ENCODE data around the gene EEF2KMT.
A peak's percentile ranks its signal among the peaks of the same experiment; 100 is the strongest.
"Not testable (repeated sequence)": the region's sequence is repeated elsewhere in the genome, so short reads cannot be mapped to it uniquely, and the experiment has no call there.

The EEF2KMT gene

DNA sequence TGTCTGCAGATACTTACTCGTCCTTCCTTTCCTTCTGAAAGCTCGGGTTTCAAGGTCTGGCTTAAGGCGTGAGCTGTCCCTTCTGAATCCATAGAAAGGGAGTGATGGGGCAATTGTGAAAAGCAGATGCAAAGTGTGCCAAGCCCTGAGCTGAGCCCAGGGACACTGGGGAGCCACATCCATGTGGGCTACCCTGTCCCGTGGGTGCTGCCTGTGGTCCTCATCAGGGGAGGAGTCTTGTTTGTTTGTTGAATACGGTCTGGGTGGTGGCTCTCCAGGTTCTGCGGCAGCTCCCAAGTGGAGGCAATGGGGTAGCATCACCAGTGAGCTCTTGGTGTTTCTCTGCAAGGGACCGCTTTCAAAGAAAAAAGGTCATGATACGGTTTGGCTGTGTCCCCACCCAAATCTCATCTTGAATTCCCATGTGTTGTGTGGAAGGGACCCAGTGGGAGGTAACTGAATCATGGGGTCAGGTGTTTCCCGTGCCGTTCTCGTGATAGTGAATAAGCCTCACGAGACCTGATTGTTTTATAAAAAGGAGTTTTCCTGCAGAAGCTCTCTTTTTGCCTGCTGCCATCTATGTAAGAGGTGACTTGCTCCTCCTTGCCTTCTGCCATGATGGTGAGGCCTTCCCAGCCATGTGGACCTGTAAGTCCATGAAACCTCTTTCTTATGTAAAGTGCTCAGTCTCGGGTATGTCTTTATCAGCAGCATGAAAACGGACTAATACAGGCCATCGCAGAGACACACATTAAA, 27.0 kb downstream of the EEF2KMT start:
- no peak for DNase-seq

DNA sequence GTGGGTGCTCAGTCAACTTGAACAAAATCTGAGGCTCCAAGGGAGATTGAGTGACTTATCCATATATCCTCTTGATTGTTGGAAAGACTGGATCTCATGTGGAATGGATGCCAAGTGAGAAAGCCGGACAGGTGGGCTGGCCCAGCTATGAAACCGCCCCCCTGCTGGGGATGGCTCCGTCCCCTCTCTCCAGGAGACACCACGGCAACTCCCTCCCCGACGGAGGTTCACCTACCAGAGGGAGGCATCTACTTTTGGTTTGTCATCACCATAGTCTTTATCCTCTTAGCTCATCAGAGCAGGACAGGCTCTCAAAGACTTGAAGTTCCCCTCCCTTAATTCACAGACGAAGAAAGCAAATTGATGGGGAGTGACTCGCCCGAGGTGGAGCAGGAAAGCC, 27.7 kb downstream of the EEF2KMT start:
- DNase-seq, result no peak

DNA sequence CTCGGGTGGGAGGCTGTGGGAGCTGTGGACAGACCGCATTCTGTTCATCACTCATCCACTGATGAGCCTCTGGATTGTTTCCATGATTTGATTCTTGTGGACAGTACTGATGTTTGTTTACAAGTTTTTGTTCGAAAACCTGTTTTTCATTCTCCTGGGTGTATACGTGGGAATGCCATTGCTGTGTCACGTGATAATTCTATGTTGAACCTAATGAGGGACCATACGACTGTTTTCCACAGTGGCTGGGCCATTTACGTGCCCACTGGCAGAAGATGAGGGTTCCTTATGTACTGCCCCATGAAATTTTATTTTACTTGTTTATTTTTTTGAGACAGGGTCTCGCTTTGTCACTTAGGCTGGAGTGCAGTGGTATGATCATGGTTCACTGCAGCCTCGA, 28.5 kb downstream of the EEF2KMT start:
- DNase-seq, result no peak

DNA sequence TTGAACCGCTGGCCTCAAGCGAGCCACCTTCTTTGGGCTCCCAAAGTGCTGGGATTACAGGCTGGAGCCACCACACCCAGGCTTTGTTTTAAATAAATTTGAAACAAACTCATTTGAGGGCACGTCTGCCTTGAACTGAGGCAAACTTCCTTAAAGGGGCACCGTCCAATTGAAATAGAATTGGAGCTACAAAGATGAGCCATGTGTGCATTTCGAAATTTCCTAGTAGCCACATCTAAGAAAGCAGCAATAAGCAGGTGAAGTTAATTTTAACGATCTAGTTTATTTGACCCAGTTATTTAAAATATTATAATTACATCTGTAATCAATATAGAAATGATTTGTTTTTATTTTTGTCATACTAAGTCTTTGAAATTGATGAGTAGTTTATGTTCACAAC, 31.1 kb downstream of the EEF2KMT start:
- no peak for DNase-seq

DNA sequence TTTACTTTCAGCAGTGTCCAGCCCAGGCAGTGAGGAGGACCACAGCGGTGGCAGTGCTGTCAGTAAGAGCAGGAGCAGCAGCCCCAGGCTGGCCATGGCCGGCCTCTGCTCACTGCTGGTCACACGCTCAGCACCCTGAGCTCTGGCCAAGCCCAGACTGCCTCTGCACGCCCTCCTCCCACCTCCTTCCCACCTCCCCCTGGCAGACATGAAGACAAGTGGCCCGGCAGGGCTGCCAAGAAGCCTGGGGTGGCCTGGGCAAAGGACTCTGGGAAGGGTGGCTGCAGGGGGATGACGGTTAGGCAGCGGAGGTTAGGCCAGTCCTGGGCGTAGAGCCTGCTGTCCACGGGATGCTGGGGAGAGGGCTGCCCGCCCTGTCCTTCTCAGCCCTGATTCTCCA, 31.8 kb downstream of the EEF2KMT start, which contains the start of gene C16orf89:
Gene C16orf89, minus strand, starts transcription at position 144 of the 400 bp plus-strand sequence. Its CDS starts 48 bp downstream, at position 96.
- no peak for DNase-seq

DNA sequence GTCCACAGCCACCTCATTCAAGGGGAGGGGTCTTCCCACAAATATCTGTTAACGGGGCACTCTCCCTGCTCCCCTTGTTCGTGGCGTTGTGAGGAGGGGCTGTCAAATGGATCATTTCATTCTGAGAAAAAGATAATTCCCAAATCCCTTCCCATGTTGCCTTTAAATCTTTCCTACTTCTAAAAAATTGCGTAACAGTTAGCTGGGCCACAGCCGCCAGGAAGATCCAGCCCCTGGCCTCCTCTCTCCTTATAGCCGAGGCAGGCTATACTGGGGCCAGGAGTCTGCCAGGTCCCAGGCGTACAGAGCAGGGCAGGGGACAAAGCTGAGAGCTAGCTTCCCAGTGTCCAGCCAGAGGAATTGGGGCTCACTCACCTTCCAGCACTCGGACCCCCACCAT, 32.3 kb downstream of the EEF2KMT start:
- no peak for DNase-seq

DNA sequence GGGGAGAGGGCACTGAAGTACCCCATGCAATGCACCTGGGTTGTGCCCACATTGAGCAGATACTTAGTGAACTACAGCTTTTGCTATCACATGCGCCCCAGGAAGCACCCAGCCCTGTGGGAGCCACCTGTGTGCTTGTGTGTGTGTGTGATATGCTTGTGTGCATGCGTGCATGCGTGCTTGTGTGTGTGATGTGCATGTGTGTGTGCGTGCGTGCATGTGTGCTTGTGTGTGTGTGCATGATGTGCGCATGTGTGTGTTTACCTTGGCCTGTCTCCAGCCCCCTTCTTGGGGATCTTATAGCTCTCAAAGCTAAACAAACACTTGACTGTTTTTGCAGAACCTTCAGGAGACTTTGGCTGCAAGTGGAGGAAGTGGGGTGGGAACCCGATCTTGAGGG, 32.7 kb downstream of the EEF2KMT start:
- DNase-seq, result no peak

DNA sequence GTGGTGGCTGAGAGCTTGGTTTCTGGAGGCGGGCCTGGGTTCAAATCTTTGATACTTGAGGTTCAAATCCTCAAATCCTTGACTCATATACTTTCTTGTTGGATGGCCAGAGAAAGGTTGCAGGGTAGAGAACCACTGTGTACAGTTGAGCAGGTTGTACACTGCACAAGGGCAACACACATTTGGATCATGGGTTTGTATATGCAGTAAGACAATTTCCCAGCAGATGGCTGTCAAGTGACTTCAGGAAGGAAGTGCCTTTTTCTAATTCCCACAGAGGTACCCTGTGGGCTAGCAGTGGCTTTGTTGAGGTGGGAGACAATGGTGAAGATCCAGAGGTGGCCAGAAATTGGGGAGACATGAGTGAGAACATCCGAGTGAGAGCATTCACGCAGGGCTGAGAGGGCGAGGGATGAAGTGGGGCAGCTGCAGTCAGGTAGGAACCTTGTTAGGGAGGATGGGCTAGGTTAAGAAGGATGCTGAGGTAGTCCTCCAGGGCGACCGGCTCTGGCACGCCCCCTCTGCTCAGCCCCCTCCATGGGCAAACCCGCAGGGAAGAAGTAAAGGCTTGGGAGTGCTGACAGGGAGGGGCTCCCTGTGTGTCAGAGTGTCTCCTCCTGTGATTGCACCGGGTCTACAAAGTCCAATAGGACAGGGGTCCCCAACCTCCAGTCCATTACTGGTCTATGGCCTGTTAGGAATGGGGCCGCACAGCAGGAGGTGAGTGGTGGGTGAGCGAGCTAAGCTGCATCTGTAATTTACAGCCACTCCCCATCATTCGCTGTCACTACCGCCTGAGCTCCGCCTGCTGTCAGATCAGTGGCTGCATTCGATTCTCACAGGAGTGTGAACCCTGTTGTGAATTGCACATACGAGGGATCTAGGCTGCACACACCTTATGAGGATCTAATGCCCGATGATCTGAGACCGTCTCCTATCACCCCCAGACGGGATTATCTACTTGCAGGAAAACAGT, 34.5 kb downstream of the EEF2KMT start:
- no peak for DNase-seq

DNA sequence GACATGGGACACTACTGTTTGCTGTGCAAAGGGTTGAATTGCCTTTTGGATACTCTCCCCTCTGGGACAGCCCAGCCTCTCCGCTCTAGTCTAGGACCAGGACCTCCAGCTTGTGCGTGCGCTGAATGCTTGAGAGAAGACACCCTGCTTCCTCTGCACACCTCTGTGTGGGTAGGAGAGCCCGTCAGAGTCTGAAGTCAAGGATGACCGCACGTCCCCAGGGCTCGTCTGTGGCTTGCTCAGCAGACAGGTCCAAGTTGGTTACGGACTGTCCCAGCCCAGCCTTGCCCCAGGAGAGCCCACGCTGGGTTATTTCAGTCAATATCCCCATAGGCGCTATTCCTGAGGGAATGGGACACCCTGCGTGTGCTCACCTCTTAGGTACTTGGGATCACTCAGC, 35.5 kb downstream of the EEF2KMT start:
- no peak for DNase-seq

DNA sequence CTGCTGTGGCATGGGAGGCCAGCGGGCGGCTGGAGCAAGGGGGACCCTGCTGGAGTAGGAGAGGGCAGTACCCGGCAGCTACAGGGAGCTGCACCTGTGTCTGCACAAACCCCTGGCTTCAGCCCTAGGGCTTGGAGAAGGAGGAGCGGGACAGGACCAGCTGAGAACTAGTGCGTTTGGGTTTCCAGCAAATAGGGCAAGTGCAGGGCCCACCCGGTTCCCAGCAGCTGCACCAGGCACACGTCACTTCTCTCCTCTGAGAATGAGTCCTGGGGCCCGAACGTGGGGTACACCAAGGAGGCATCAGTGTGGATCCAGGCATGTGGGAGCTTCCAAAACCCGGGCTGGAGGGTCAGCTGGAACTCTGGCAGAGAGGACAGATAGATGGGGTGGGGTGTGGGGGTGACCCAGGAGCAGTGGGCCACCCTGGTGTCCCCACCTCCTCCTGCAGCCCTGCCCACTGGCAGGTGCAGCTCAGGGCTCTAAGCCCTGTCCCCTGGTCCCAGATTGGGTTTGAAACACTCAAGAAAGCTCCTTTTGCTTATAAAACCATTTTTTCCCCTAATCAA, 37.4 kb downstream of the EEF2KMT start:
- no peak for DNase-seq

DNA sequence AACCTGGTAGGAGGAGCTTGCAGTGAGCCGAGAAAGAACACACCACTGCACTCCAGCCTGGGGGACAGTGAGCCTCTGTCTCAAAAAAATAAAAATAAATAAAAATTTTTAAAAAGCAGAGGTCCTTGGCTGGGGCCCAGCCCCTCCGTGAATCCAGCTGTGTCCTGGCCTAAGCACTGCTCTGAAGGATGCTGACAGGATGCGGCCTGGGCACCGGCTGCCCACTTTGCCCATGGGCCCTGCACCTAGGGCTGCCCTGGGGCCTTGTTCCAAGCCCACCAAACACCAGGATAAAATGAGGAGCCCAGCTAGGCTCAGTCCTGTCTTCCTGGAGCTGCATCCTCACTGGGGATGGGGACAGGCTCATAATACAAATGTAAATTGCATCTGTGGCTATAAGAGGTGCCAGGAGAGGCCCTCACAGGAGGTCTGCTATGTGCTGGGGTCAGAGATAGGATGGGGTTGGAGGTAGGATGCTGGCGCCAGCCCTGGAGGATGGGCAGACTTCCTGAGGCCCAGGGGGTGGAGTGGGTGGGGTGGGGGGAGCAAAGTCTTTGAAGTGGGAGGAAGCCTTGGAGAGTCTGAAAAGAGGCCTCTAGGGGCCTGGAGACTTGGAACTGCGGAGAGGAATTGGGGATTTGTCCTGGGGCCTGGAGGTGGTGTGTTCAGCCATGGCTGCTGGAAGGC, 38.1 kb downstream of the EEF2KMT start:
- no peak for DNase-seq

DNA sequence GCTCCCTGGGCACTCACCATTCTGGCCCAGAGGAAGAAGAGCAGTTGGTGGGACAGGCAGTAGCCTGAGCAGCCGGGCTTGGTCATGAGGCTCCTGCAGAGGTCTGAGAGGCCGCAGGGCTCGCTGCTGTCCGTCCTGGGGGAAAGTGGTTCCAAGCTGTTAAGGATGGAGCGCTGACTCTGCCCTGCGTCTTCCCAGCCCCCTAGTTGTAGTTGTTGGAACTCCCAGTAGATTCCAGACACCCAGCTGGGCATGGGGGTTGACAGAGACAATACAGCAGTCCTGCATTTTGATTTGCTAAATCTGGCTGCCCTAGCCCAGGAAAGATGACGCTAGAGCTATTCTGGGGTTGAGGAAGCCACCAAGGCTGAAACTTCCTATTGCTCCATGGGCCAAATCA, 39.1 kb downstream of the EEF2KMT start:
- no peak for DNase-seq

DNA sequence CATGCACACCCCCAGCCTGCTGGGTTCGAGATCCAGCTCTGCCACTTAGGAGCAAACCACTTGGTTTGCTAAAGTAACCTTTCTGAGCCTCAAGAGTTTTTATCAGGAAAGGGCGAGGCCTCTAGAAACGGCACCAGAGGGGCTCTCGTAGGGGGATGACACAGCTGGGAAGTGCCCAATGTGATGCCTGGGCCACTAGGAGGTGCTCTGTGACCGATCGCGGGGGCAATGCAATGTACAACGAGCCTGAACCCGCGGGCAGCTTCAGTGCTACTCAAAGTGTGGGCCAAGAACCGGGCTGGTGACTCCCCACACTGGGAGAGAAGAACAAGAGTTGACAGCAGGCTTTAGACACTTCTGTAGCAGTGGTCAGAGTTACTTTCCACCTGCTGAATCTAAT, 41.2 kb downstream of the EEF2KMT start:
- peak in 1 of 2 experiments; percentile 48 for DNase-seq

DNA sequence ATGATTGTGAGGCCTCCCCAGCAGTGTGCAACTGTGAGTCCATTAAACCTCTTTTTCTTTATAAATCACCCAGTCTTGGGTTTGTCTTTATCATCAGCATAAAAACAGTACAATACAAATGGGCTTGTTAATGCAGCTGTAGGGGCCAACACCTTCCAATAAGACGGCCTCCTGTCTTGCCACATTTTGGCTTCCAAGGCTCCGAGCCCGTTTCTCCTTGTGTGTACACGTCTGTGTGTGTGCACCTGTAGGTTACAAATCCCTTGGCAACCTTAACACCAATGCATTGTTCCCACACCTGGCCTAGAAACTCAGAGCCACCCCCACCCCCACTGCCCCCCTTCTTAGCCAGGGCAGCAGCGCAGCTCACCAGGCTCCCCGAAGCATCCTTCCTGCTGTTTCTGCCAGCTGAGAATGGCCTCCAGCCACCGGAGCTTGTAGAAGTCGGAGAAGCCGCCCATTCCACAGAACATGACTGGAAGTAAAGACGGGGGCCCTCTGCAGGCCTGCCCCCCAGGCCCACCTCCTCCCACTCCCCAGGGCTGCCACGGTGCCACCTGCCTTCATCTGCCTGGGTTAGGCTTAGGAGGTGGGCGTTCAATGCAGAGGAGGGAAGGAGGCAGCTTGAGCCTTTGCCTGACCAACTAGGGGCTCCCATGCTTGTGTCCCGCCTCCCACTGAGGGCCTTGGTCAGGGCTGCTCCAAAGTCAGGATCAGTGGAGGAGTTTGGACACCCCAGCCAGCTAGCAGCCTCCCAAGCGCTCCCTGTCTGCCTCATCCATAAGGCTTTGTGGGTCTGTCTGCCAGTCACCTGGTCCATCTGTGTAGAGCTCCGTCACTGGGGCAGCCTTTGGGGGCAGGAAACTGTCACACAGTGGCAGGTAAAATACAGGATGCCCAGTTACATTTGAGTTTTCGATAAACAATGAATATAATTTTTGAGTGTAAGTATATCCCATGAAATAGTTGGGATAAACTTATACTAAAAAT, 42.4 kb downstream of the EEF2KMT start:
- no peak for DNase-seq

DNA sequence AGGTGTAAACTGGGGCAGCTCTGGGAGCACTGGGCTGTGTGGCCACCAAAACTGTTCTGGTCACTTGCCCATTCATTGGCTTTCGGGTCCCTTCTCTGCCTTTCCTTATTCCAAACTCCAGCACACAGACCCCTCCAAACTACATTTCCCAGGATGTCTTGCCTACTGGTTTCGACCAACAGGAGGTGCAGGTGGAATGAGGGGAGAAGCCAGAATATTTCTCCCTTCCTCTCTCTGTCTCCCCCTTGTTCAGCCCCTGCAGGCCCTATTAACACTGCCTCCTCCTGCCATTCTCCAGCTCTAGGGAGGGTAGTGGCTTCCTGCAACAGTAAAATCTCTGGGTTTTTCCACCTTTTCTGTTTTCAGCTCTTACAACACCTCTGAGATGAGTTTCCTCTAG, 50.7 kb downstream of the EEF2KMT start:
- no peak for DNase-seq

DNA sequence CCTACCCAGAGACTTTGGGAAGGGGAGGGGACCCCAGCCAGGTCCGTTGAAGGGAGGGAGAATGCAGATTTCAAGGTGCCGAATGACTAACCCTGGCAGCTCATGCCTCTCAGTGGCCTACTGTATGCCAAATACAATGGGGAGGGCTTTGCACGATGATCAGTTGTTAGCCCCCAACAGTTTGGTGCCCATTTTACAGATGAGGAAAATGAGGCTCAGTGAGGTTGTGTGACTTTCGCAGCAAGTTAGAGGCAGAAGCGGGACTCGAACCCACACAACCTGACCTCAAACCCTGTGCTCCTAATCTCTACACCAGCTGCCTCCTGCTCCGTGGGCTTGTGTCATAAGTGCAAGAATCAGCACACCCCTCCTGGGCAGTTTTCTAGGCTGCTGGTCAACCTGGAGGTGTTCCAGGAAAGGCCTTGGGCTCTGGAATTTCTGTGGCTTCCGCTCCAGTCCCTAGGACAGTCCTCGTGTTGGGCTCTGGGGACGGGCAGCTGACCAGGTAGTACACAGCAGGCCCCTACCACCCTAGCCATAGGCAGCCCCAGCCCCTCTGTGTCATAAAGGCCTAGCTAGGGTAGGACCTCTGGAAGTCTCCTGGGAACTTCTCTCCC, 52.0 kb downstream of the EEF2KMT start:
- no peak for DNase-seq

DNA sequence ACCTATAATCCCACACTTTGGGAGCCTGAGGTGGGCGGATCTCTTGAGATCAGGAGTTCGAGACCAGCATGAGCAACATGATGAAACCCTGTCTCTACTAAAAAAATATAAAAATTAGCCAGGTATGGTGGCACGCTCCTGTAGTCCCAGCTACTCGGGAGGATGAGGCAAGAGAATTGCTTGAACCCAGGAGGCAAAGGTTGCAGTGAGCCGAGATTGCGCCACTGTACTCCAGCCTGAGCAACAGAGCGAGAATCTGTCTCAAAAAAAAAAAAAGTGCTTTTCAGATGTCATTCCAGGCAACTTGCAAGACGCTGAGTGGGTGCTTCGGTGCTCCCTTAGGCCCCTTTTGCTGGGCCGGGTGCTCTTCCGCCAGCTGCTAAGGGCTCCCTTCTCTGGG, 53.0 kb downstream of the EEF2KMT start:
- not testable (repeated sequence) for DNase-seq

DNA sequence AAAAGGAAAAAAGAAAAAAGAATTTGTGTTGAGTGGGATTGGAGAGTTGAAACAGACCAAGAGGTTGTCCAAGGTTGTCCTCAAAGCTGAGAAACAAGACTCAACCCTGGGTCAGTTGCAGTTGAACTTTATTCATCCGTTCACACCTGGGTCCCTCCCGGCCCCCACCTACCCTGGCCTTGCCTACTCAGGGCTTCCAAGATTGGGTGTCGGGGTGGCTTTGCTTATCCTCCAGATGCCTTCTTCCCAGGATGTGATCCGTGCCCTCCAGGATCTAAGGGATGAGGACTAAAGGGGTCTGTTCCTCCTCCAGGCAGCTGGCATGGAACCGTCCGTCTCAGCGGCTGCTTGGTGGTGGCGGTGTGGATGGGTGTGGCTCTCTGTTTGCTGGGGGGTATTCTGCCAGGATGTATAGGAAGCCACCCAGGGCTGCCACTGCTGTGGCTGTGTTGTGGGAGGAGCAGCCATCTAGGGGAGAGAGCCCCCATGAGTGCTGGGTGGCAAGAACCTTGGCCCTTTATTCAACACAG, 53.5 kb downstream of the EEF2KMT start:
- DNase-seq, result no peak

DNA sequence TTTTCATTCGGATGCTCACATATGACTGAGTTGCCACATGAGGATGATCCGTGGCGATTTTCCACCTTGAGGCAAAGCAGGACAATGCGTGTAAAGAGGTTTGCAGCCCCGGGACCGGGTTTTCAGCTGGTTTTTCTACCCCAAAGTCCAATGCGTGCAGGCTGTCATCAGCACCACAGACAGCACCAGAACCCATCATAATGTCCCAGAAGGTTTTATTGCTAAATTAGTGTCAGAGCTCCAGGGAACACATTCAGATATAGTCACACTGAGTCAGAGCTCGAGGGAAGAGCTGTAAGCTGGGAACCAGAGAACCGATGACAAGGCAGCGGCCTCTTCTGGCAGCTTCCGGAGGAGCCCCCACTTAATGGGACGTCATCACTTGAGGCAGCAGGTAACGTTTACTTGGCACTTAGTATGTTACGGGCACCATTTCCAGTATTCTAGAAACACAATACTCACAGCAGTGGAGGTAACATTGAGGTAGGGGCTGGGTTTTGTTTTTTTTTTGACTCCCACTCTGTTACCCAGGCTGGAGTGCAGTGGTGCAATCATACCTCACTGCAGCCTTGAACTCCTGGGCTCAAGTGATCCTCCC, 54.9 kb downstream of the EEF2KMT start:
- no peak for DNase-seq

DNA sequence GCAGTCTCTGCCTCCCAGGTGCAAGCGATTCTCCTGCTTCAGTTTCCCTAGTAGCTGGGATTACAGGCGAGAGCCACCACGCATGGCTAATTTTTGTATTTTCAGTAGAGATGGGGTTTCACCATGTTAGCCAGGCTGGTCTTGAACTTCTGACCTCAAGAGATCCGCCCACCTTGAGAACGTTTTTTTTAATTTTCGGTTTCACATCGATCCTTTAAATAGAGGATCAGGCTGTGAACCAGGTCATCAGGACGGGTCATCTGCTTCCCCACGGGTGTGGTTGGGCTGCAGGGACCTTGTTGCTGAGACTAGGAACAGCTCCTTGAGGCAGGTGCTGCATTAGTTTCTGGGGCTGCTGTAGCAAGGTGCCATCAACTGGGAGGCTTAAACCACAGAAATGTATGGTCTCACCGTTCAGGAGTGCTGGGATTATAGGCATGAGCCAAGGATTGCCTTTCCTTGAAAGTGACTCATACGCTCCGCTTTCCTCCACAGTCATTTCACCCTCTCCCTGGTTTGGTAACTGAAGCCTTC, 55.9 kb downstream of the EEF2KMT start:
- DNase-seq, result no peak

All from NCI-H526 (cell line).